Measurements from ENCODE around the gene PDE6D. TPM values are rescaled to one million over a fixed set of nuclear protein-coding genes. Genes with fewer than 3 reads are reported as not detected.

Gene PDE6D
- total RNA-seq, 1 donor from 2014 or later: 47.1 TPM

- peak; percentile 51 for DNase-seq
- peaks cover 16% of the 10 kb centered on the region for H3K4me1 Mint-ChIP-seq (ENCODE audit: low read depth, unreplicated experiment)
- peaks cover 34% of the 10 kb centered on the region for H3K27me3 Mint-ChIP-seq (ENCODE audit: unreplicated experiment)
- peak overlapping the region; percentile 96 for H3K4me3 Mint-ChIP-seq (ENCODE audit: unreplicated experiment)
- peak overlapping the region; percentile 73 for H3K27ac Mint-ChIP-seq (ENCODE audit: unreplicated experiment)
- H3K9me3 Mint-ChIP-seq (ENCODE audit: unreplicated experiment): peaks cover 36% of the 10 kb centered on the region
- TF ChIP-seq, protein P1, sequence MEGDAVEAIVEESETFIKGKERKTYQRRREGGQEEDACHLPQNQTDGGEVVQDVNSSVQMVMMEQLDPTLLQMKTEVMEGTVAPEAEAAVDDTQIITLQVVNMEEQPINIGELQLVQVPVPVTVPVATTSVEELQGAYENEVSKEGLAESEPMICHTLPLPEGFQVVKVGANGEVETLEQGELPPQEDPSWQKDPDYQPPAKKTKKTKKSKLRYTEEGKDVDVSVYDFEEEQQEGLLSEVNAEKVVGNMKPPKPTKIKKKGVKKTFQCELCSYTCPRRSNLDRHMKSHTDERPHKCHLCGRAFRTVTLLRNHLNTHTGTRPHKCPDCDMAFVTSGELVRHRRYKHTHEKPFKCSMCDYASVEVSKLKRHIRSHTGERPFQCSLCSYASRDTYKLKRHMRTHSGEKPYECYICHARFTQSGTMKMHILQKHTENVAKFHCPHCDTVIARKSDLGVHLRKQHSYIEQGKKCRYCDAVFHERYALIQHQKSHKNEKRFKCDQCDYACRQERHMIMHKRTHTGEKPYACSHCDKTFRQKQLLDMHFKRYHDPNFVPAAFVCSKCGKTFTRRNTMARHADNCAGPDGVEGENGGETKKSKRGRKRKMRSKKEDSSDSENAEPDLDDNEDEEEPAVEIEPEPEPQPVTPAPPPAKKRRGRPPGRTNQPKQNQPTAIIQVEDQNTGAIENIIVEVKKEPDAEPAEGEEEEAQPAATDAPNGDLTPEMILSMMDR (IDR thresholded peaks at IDR 0.05; ENCODE audit: partially characterized antibody, unreplicated experiment): no peak
- H3K36me3 Mint-ChIP-seq (ENCODE audit: unreplicated experiment): peaks cover 4% of the 10 kb centered on the region
These were observed 72.1 kb downstream of the PDE6D start for GRCh38 chr2:231708773-231709635.

GRCh38 chr2:231707927-231708772, 72.9 kb downstream of the PDE6D start, which contains the start of gene PTMA:
Gene PTMA (plus strand): TSS chr2:231708525. CDS start chr2:231708707, 182 bp downstream.
- peak; percentile 98 for DNase-seq
- TF ChIP-seq, protein P1 (IDR thresholded peaks at IDR 0.05; ENCODE audit: partially characterized antibody, unreplicated experiment): no peak
- Mint-ChIP-seq H3K9me3 (ENCODE audit: unreplicated experiment) (peaks cover 33% of the 10 kb centered on the region), H3K27ac (ENCODE audit: unreplicated experiment) (peak within 1 kb of the TSS; percentile 100), H3K4me1 (ENCODE audit: low read depth, unreplicated experiment) (peaks cover 10% of the 10 kb centered on the region), H3K27me3 (ENCODE audit: unreplicated experiment) (peaks cover 31% of the 10 kb centered on the region), H3K4me3 (ENCODE audit: unreplicated experiment) (peak within 1 kb of the TSS; percentile 96), H3K36me3 (ENCODE audit: unreplicated experiment) (peaks cover 4% of the 10 kb centered on the region)

DNA sequence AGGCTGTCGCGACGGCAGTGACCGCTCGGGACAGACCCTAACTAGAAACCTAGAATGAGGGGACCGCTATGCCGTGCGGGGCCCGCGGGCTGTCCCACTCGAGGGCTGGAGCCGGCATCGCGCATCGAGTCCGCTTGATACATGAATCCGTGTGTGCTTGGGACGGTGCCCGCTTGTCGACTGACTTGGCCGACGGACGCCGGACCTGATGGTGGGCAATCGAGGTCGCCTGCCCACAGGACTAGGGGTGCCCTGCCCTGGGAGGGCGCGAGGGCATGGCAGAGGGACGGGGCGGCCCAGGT, 73.5 kb downstream of the PDE6D start:
- peak; percentile 66 for DNase-seq
- Mint-ChIP-seq H3K36me3 (ENCODE audit: unreplicated experiment) (peaks cover 4% of the 10 kb centered on the region), H3K4me1 (ENCODE audit: low read depth, unreplicated experiment) (peaks cover 9% of the 10 kb centered on the region), H3K27me3 (ENCODE audit: unreplicated experiment) (peaks cover 31% of the 10 kb centered on the region), H3K4me3 (ENCODE audit: unreplicated experiment) (peak overlapping the region; percentile 94), H3K27ac (ENCODE audit: unreplicated experiment) (peak overlapping the region; percentile 100), H3K9me3 (ENCODE audit: unreplicated experiment) (peaks cover 33% of the 10 kb centered on the region)
- TF ChIP-seq, protein P1 (IDR thresholded peaks at IDR 0.05; ENCODE audit: partially characterized antibody, unreplicated experiment): no peak

DNA sequence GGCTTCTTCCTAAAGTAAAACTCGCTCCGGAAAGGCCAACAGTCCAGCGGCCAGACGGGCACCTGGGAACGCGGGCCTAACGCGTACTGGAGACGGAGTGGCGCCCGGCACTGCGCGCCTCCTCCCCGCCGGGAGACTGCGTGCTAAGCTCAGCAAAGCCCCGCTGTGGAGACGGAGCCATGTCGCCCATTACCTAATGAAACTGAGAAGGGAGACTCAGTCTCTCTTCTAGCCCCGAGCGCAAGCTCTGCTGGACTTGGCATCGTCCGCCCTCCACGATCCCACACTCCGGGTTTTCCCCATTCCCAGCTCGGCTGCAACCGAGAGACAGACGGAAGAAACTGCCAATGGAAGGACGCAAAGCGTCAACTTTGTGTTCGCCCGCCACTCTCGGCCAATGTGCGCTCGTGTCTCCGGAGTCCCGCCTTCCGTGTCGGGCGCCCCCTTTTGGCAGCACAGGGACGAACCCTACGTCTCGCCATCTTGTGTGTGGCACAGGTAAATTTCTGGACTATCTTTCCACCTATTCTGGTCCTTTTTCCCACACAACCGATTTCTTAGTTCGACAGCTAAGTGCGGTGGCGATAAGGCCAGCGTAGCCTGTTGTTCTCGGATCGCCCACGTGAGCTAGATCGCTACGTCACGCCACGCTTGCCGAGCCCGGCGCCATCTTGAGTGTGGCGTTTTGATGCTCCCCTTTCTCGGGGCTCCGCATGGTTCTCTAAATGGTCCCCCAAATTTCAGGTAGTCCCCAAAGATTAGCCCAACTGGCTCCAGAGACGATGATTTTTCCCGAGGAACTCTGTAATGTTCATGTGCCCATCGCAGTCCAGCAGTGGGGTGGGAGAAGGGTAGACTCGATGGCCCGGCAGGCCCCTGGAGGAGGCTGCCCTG, 74.1 kb downstream of the PDE6D start:
- peak overlapping the region; percentile 94 for H3K4me3 Mint-ChIP-seq (ENCODE audit: unreplicated experiment)

More for the DNA sequence above, 74.1 kb downstream of the PDE6D start:
- peak; percentile 97 for DNase-seq
- TF ChIP-seq, protein P1 (IDR thresholded peaks at IDR 0.05; ENCODE audit: partially characterized antibody, unreplicated experiment): peak; percentile 89
- Mint-ChIP-seq H3K27ac (ENCODE audit: unreplicated experiment) (peak overlapping the region; percentile 100), H3K9me3 (ENCODE audit: unreplicated experiment) (peaks cover 30% of the 10 kb centered on the region), H3K36me3 (ENCODE audit: unreplicated experiment) (peaks cover 4% of the 10 kb centered on the region), H3K27me3 (ENCODE audit: unreplicated experiment) (peaks cover 27% of the 10 kb centered on the region), H3K4me1 (ENCODE audit: low read depth, unreplicated experiment) (peaks cover 4% of the 10 kb centered on the region)
